H9 (cell line): ENCODE measurements around the gene P2RY8. TPM values are rescaled to one million over a fixed set of nuclear protein-coding genes. Genes with fewer than 3 reads are reported as not detected.

Experiments
- DNase-seq: peaks from one replicate; pipeline ENCODE4 v3.0.0-alpha.2; 2017
- H2AFZ ChIP-seq: one replicate; pipeline ENCODE4 v1.6.1; 2013; ENCODE audit warnings: mild to moderate bottlenecking, low read length, control low read depth, moderate library complexity
- H2AK5ac ChIP-seq: 2 replicates; pipeline ENCODE4 v1.6.1; 2013; ENCODE audit warnings: low read length, control low read depth, mixed read lengths; ENCODE audit not compliant: insufficient read length
- H2BK120ac ChIP-seq: one replicate; pipeline ENCODE4 v1.6.1; 2013; ENCODE audit warnings: low read depth, mild to moderate bottlenecking, low read length, control low read depth, inconsistent platforms; ENCODE audit not compliant: poor library complexity, severe bottlenecking
- H2BK12ac ChIP-seq: 2 replicates; pipeline ENCODE4 v1.6.1; 2013; ENCODE audit warnings: low read length, control low read depth, mixed read lengths, low read depth; ENCODE audit not compliant: insufficient read length
- H2BK15ac ChIP-seq: 2 replicates; pipeline ENCODE4 v1.6.1; 2013; ENCODE audit warnings: low read depth, low read length, control low read depth
- H2BK20ac ChIP-seq: one replicate; pipeline ENCODE4 v1.6.1; 2013; ENCODE audit warnings: low read depth, mild to moderate bottlenecking, low read length, control low read depth, inconsistent platforms; ENCODE audit not compliant: poor library complexity, severe bottlenecking
- H2BK5ac ChIP-seq: 2 replicates; pipeline ENCODE4 v1.6.1; 2013; ENCODE audit warnings: low read length, control low read depth, mixed read lengths; ENCODE audit not compliant: insufficient read length
- H3K14ac ChIP-seq: 2 replicates; pipeline ENCODE4 v1.6.1; 2013; ENCODE audit warnings: low read length, control low read depth; ENCODE audit not compliant: insufficient read depth
- H3K18ac ChIP-seq: 2 replicates; pipeline ENCODE4 v1.6.1; 2013; ENCODE audit warnings: low read depth, mild to moderate bottlenecking, mixed read lengths, low read length, control low read depth; ENCODE audit not compliant: insufficient read length
- H3K23ac ChIP-seq: 2 replicates; pipeline ENCODE4 v1.6.1; 2013; ENCODE audit warnings: low read length, control low read depth, mixed read lengths, low read depth; ENCODE audit not compliant: insufficient read length
- H3K23me2 ChIP-seq: 2 replicates; pipeline ENCODE4 v1.6.1; 2013; ENCODE audit warnings: low read depth, mild to moderate bottlenecking, mixed read lengths, low read length, control low read depth; ENCODE audit not compliant: insufficient read length, poor library complexity, severe bottlenecking
- H3K27ac ChIP-seq: 2 replicates; pipeline ENCODE4 v1.5.1; 2013; ENCODE audit warnings: low read length, control low read depth, mixed read lengths, low read depth; ENCODE audit not compliant: insufficient read length
- H3K27me3 ChIP-seq: 2 replicates; pipeline ENCODE4 v1.6.1; 2013; ENCODE audit warnings: low read length, control low read depth, inconsistent platforms; ENCODE audit not compliant: insufficient read depth
- H3K4ac ChIP-seq: 2 replicates; pipeline ENCODE4 v1.6.1; 2013; ENCODE audit warnings: low read depth, mild to moderate bottlenecking, control low read depth, inconsistent platforms, low read length, moderate library complexity
- H3K4me1 ChIP-seq: 2 replicates; pipeline ENCODE4 v1.6.1; 2013; ENCODE audit warnings: low read length, control low read depth, inconsistent platforms; ENCODE audit not compliant: insufficient read depth
- H3K4me2 ChIP-seq: 2 replicates; pipeline ENCODE4 v1.6.1; 2013; ENCODE audit warnings: low read length, control low read depth, mixed read lengths; ENCODE audit not compliant: insufficient read length, insufficient read depth
- H3K56ac ChIP-seq: 2 replicates; pipeline ENCODE4 v1.6.1; 2013; ENCODE audit warnings: low read depth, mild to moderate bottlenecking, mixed read lengths, low read length, control low read depth; ENCODE audit not compliant: insufficient read length
- H3K79me1 ChIP-seq: 2 replicates; pipeline ENCODE4 v1.6.1; 2013; ENCODE audit warnings: low read depth, mild to moderate bottlenecking, moderate library complexity, low read length, control low read depth, inconsistent platforms; ENCODE audit not compliant: insufficient read depth, poor library complexity, severe bottlenecking
- H3K79me2 ChIP-seq: 2 replicates; pipeline ENCODE4 v1.6.1; 2013; ENCODE audit warnings: low read length, control low read depth, inconsistent platforms; ENCODE audit not compliant: insufficient read depth
- H3K9ac ChIP-seq: 2 replicates; pipeline ENCODE4 v1.6.1; 2013; ENCODE audit warnings: low read length, control low read depth, mixed read lengths; ENCODE audit not compliant: insufficient read length; ENCODE audit errors: extremely low read depth
- H3K9me3 ChIP-seq: one replicate; pipeline ENCODE4 v1.6.1; 2013; ENCODE audit warnings: low read depth, low read length, inconsistent platforms; ENCODE audit not compliant: control insufficient read depth
- H3T11ph ChIP-seq: one replicate; pipeline ENCODE4 v1.6.1; 2013; ENCODE audit warnings: mild to moderate bottlenecking, low read length, control low read depth, inconsistent platforms
- H4K20me1 ChIP-seq: one replicate; pipeline ENCODE4 v1.6.1; 2013; ENCODE audit not compliant: control insufficient read depth, insufficient read length, insufficient read depth
- H4K5ac ChIP-seq: 2 replicates; pipeline ENCODE4 v1.6.1; 2013; ENCODE audit warnings: low read depth, mild to moderate bottlenecking, mixed read lengths, low read length, control low read depth; ENCODE audit not compliant: insufficient read length
- H4K8ac ChIP-seq: replicated peaks from 2 replicates; pipeline ENCODE4 v1.6.1; 2013; ENCODE audit warnings: low read length, control low read depth, mixed read lengths, low read depth; ENCODE audit not compliant: insufficient read length
- H4K91ac ChIP-seq: 2 replicates; pipeline ENCODE4 v1.6.1; 2013; ENCODE audit warnings: low read depth, mild to moderate bottlenecking, moderate library complexity, mixed read lengths, low read length, control low read depth; ENCODE audit not compliant: insufficient read length
- H3K27ac Mint-ChIP-seq, 3 experiments: 2 replicates in 2 of 3; 3 replicates in 1 of 3; pipeline ENCODE4 v1.8.0; 2020 to 2021; ENCODE audit warnings: mixed read lengths in 3 of 3, mild to moderate bottlenecking in 1 of 3, moderate library complexity in 1 of 3
- H3K27me3 Mint-ChIP-seq: 2 replicates; pipeline ENCODE4 v1.8.0; 2021; ENCODE audit warnings: low read depth, mild to moderate bottlenecking, moderate library complexity, mixed read lengths
- H3K36me3 Mint-ChIP-seq, 3 experiments: 2 replicates in 2 of 3; 3 replicates in 1 of 3; pipeline ENCODE4 v1.8.0; 2020 to 2021; ENCODE audit warnings: low read depth in 3 of 3, mixed read lengths in 3 of 3; ENCODE audit not compliant: insufficient read depth in 1 of 3
- H3K4me1 Mint-ChIP-seq, 2 experiments: 2 replicates each; pipeline ENCODE4 v1.8.0; 2020; ENCODE audit warnings: mixed read lengths in 2 of 2
- H3K4me3 Mint-ChIP-seq, 2 experiments: 2 replicates in 1 of 2; 3 replicates in 1 of 2; pipeline ENCODE4 v1.8.0; 2020 to 2021; ENCODE audit warnings: mild to moderate bottlenecking in 2 of 2, mixed read lengths in 2 of 2, moderate library complexity in 1 of 2
- H3K9me3 Mint-ChIP-seq, 2 experiments: 2 replicates in 1 of 2; 3 replicates in 1 of 2; pipeline ENCODE4 v1.8.0; 2020; ENCODE audit warnings: mild to moderate bottlenecking in 2 of 2, mixed read lengths in 2 of 2, moderate library complexity in 1 of 2
- WGBS: extraction: QIAGEN DNeasy Blood & Tissue Kit; methylation state at CpG from one replicate; pipeline ENCODE4 v1.1.7; 2013; ENCODE audit warnings: missing lambda C conversion rate, low lambda C conversion rate, mixed read lengths; ENCODE audit not compliant: insufficient read length; ENCODE audit errors: extremely low coverage; 5-methylcytosine and 5-hydroxymethylcytosine counted together
- total RNA-seq: library from RNA; stranded (reverse); gene quantifications from 2 replicates; pipeline ENCODE4 v1.2.1, GENCODE V29; 2021
- TF ChIP-seq, protein P1 (sequence below): fragments of 200-600 bp; sonication (generic); conservative IDR thresholded peaks from 3 replicates; pipeline ENCODE4 v1.8.0; 2021; ENCODE audit warnings: antibody characterized with exemption, mild to moderate bottlenecking

Gene P2RY8
- total RNA-seq, 1 experiment from 2014 or later, result not detected

GRCh38 chrX:1464971-1465285, 72.1 kb downstream of the P2RY8 start:
- TF ChIP-seq, protein P1, sequence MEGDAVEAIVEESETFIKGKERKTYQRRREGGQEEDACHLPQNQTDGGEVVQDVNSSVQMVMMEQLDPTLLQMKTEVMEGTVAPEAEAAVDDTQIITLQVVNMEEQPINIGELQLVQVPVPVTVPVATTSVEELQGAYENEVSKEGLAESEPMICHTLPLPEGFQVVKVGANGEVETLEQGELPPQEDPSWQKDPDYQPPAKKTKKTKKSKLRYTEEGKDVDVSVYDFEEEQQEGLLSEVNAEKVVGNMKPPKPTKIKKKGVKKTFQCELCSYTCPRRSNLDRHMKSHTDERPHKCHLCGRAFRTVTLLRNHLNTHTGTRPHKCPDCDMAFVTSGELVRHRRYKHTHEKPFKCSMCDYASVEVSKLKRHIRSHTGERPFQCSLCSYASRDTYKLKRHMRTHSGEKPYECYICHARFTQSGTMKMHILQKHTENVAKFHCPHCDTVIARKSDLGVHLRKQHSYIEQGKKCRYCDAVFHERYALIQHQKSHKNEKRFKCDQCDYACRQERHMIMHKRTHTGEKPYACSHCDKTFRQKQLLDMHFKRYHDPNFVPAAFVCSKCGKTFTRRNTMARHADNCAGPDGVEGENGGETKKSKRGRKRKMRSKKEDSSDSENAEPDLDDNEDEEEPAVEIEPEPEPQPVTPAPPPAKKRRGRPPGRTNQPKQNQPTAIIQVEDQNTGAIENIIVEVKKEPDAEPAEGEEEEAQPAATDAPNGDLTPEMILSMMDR, result no peak
- no peak overlapping the region for H3T11ph ChIP-seq

More at GRCh38 chrX:1464971-1465285, 72.1 kb downstream of the P2RY8 start:
- H4K5ac ChIP-seq, result no peak overlapping the region
- H3K27me3 Mint-ChIP-seq, result peaks cover 8% of the 10 kb centered on the region
- H3K56ac ChIP-seq, result no peak overlapping the region
- H3K9me3 Mint-ChIP-seq, result no peaks in the 10 kb centered on the region; a peak in 1 of 5 replicates
- DNase-seq, result no peak
- H2AK5ac ChIP-seq, result no peak overlapping the region
- no peak overlapping the region for H3K27ac ChIP-seq
- H3K27me3 ChIP-seq, result no peaks in the 10 kb centered on the region; the same call in 1 of the 2 replicates
- no peak overlapping the region; the same call in 1 of the 2 replicates for H3K14ac ChIP-seq
- H3K23me2 ChIP-seq, result no peaks in the 10 kb centered on the region
- no peak overlapping the region for H4K91ac ChIP-seq
- H4K8ac ChIP-seq, result no peak overlapping the region
- H3K79me2 ChIP-seq, result no peaks in the 10 kb centered on the region
- H2BK20ac ChIP-seq, result no peak overlapping the region
- no peaks in the 10 kb centered on the region for H3K4me1 ChIP-seq
- H3K4me2 ChIP-seq, result no peak overlapping the region
- H3K27ac Mint-ChIP-seq, result no peak overlapping the region; a peak in 1 of 7 replicates
- H3K4me1 Mint-ChIP-seq, result peaks cover 6% of the 10 kb centered on the region in 2 experiments
- H3K18ac ChIP-seq, result no peak overlapping the region
- H3K79me1 ChIP-seq, result no peaks in the 10 kb centered on the region
- no peak overlapping the region for H3K4ac ChIP-seq
- H3K9me3 ChIP-seq, result no peaks in the 10 kb centered on the region
- H2BK5ac ChIP-seq, result no peak overlapping the region
- no CpG with 5 or more reads among the region's 12 CpGs for WGBS
- no peaks in the 10 kb centered on the region for H3K36me3 Mint-ChIP-seq
- H4K20me1 ChIP-seq, result no peaks in the 10 kb centered on the region
- H2BK12ac ChIP-seq, result no peak overlapping the region
- no peak overlapping the region for H2BK120ac ChIP-seq
- no peak overlapping the region for H3K23ac ChIP-seq
- no peak overlapping the region for H2AFZ ChIP-seq
- no peak overlapping the region for H2BK15ac ChIP-seq
- H3K9ac ChIP-seq, result no peak overlapping the region
- H3K4me3 Mint-ChIP-seq, result no peak overlapping the region
